Brain microvascular endothelial cell (primary cell): Measurements from ENCODE around the gene NLRC3.

Experiments
- DNase-seq: peaks from one replicate; pipeline ENCODE4 v3.0.0-alpha.2; 2020
- H3K27ac ChIP-seq: fragments of 250-450 bp; sonication (Bioruptor Pico); 2 replicates; pipeline ENCODE4 v1.5.1; 2020; ENCODE audit warnings: mild to moderate bottlenecking, moderate library complexity
- H3K27me3 ChIP-seq: fragments of 250-450 bp; sonication (Bioruptor Pico); replicated peaks from 2 replicates; pipeline ENCODE4 v1.5.1; 2020; ENCODE audit warnings: mild to moderate bottlenecking
- H3K36me3 ChIP-seq: fragments of 250-450 bp; sonication (Bioruptor Pico); replicated peaks from 2 replicates; pipeline ENCODE4 v1.5.1; 2020; ENCODE audit warnings: mild to moderate bottlenecking
- H3K4me3 ChIP-seq: 2 replicates; pipeline ENCODE4 v1.5.1; 2011; ENCODE audit warnings: low read depth, mild to moderate bottlenecking, control low read depth, low read length, moderate library complexity
- CTCF ChIP-seq: IDR thresholded peaks from 2 replicates; pipeline ENCODE4 v1.5.1; 2011; ENCODE audit warnings: low read depth, mild to moderate bottlenecking, moderate library complexity, low read length, control low read depth, inconsistent platforms; ENCODE audit errors: missing control alignments
- in situ Hi-C: cut with HindIII; loops from 2 replicates; pipeline ENCODE4 v1.10.0; 2017; ENCODE audit warnings: low sequenced_read_pairs, low pct_ligation_motif_present

NLRC3 gene

GRCh38 chr16:3513892-3514583 lies 63.2 kb downstream of the NLRC3 start:
- in situ Hi-C loops, result no loop called here
- H3K27me3 ChIP-seq, result no peaks in the 10 kb centered on the region
- H3K36me3 ChIP-seq, result peaks cover 25% of the 10 kb centered on the region
- no peak overlapping the region for H3K4me3 ChIP-seq
- DNase-seq, result no peak
- H3K27ac ChIP-seq, result no peak overlapping the region
- TF ChIP-seq CTCF, result no peak

GRCh38 chr16:3511286-3512180 lies 65.7 kb downstream of the NLRC3 start:
- DNase-seq, result no peak
- no peak for TF ChIP-seq CTCF
- Histone ChIP-seq H3K27ac (no peak overlapping the region), H3K36me3 (peaks cover 31% of the 10 kb centered on the region), H3K4me3 (no peak overlapping the region), H3K27me3 (no peaks in the 10 kb centered on the region)
- in situ Hi-C loops, result no loop called here

- H3K27me3 ChIP-seq, result no peaks in the 10 kb centered on the region
- no peak overlapping the region for H3K4me3 ChIP-seq
- no peak for TF ChIP-seq CTCF
- in situ Hi-C loops, result no loop called here
- H3K36me3 ChIP-seq, result peaks cover 25% of the 10 kb centered on the region
- no peak overlapping the region for H3K27ac ChIP-seq
- no peak for DNase-seq
Observed at GRCh38 chr16:3510416-3510815, 66.8 kb downstream of the NLRC3 start.

DNA sequence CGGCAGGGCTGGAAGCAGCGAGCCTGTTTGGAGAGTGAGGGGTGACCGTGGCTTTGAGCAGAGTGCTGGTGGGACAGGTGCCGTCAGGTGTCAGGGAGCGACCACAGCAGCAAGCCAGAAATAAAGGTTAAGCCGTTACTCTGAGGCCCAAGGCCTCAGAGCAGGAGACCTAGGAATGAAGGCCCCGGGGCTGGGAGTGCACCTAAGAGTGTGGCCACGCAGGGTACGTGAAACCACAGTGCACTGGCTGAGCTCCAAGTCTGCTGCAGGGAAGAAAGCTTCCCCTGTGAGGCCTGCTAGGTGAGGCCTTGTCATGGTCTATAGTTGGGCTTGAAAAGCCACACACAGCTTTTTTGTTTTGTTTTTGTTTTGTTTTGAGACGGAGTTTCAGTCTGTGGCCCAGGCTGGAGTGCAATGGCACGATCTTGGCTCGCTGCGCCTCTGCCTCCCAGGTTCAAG lies 67.7 kb downstream of the NLRC3 start:
- in situ Hi-C loops, result no loop called here
- DNase-seq, result no peak
- Histone ChIP-seq H3K27me3 (no peaks in the 10 kb centered on the region), H3K27ac (no peak overlapping the region), H3K4me3 (no peak overlapping the region), H3K36me3 (peaks cover 25% of the 10 kb centered on the region)
- TF ChIP-seq CTCF, result no peak

DNA sequence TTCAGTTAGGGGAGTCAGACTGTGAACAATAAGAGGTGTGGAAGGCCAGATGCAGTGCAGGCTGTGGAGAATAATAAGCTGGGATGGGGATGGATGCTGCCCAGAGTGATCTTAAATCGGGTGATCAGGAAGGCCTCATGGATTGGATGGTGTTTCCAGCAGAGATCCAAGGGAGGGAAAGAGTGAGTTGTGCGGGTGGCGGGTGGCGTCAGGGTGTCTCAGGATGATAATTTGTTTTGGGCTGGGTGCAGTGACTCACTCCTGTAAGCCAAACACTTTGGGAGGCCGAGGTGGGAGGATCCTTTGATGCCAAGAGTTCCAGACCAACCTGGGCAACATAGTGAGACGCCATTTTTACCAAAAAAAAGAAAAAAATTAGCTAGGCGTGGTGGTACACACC lies 68.5 kb downstream of the NLRC3 start:
- Histone ChIP-seq H3K4me3 (no peak overlapping the region), H3K27me3 (no peaks in the 10 kb centered on the region), H3K36me3 (peaks cover 25% of the 10 kb centered on the region), H3K27ac (no peak overlapping the region)
- in situ Hi-C loops, result no loop called here
- DNase-seq, result no peak
- no peak for TF ChIP-seq CTCF
